Measurements from ENCODE around the gene DBP.

The DBP gene

DNA sequence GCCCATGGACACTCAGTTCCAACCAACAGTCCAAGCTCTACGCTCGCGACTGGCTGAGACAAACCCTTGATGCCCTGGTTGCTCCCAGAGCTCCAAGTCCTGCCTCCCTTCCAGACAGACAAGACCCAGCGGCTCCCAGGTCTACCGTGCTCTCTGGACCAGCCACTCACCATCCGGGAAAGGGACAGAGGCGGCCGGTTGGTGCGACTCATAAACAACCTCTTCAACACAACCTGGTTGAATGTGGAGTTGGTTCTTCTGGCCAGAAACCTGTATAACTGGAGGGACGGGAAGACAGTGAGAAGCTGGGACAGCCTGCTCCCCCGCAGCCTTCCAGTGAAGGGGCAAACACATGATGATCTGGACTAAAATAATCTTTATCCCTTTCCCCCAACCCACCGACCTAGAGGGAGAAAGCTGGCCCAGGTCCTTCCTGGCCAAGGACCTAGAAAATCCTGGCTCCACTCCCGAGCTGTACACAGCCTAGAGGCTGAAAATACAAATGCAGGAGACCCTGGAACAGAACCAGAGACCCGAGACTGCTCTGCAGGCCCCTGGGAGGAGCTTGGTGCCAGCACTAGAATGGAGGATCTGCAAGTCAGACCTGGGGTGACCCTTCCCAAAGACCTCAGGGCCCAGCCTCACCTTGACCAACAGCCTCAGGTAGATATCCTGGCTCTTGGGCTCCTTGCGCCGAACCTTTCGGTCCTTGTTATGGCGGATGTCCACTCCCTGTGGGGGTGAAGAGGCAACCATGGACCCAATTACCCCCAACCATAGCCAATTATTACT lies 19.8 kb downstream of the DBP start:
- Histone ChIP-seq H3K4me3 (peak overlapping the region; percentile 72 to 81), H3K27ac (peak overlapping the region in 1 of 2 donors; percentile 91), H3K27me3 (no peaks in the 10 kb centered on the region), H3K4me1 (peaks cover 0 to 62% (median 22%) of the 10 kb centered on the region in 4 donors), H3K36me3 (peaks cover 24 to 35% (median 31%) of the 10 kb centered on the region in 3 donors), H3K9me3 (no peaks in the 10 kb centered on the region)
- peak in 1 of 2 donors; percentile 60 for DNase-seq
- TF ChIP-seq, protein P1, sequence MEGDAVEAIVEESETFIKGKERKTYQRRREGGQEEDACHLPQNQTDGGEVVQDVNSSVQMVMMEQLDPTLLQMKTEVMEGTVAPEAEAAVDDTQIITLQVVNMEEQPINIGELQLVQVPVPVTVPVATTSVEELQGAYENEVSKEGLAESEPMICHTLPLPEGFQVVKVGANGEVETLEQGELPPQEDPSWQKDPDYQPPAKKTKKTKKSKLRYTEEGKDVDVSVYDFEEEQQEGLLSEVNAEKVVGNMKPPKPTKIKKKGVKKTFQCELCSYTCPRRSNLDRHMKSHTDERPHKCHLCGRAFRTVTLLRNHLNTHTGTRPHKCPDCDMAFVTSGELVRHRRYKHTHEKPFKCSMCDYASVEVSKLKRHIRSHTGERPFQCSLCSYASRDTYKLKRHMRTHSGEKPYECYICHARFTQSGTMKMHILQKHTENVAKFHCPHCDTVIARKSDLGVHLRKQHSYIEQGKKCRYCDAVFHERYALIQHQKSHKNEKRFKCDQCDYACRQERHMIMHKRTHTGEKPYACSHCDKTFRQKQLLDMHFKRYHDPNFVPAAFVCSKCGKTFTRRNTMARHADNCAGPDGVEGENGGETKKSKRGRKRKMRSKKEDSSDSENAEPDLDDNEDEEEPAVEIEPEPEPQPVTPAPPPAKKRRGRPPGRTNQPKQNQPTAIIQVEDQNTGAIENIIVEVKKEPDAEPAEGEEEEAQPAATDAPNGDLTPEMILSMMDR (IDR thresholded peaks at IDR 0.05), result no peak
- intact Hi-C loops (cut with DNase I; ENCODE audit: low total_unique reads), result no loop called here

DNA sequence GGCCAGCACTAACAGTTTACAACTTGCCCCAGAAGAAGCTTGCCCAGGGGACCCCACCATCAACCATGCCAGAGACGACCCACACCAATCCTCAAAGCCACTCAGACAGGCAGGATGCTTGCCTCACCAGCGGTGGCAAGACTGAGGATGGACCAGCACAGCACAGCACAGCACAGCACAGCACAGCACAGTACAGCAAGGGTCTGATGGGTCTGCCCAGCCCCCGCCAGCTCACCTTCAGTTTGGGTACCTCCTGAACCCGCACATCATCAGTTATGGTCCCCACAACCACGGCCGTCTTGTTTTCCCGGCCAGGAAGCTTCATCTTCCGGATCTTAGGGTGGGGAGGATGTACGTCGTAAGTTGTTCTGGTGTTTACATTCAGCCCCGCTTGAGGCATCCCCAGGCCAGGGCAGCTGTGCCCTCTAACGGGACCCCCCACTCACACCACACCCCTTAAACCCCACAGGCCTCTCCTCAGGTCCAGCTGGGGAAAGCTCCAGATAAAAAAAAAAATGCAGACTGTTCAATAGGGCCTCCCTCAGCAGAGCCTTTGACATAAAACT lies 20.6 kb downstream of the DBP start:
- Histone ChIP-seq H3K27ac (no peak overlapping the region), H3K4me3 (no peak overlapping the region), H3K36me3 (peaks cover 24 to 33% (median 31%) of the 10 kb centered on the region in 3 donors), H3K4me1 (peaks cover 0 to 62% (median 22%) of the 10 kb centered on the region in 4 donors), H3K27me3 (no peaks in the 10 kb centered on the region), H3K9me3 (no peaks in the 10 kb centered on the region)
- no peak for DNase-seq
- TF ChIP-seq, protein P1 (IDR thresholded peaks at IDR 0.05), result no peak
- intact Hi-C loops (cut with DNase I; ENCODE audit: low total_unique reads), result no loop called here

DNA sequence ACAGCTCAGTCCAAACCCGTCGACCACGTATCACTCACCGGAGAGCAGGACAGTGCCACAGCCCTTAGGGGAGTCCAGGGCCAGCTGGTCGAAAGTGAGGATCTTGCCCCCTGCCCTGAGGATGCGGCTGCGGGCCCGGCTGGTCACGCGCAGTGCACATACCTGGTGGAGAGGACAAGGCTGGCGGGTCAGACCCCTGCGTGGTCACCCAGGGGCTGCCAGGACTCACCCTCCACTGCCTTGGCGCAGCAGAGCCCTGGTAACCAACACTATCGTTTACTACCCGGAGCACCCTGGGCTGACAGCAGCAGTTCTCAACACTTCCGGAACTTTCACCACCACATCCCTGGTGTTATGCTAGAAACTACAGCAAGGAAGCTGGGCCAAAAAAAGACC lies 21.1 kb downstream of the DBP start:
- Histone ChIP-seq H3K27ac (no peak overlapping the region), H3K4me3 (no peak overlapping the region), H3K36me3 (peaks cover 24 to 33% (median 31%) of the 10 kb centered on the region in 3 donors), H3K9me3 (no peaks in the 10 kb centered on the region), H3K27me3 (no peaks in the 10 kb centered on the region), H3K4me1 (peaks cover 0 to 62% (median 22%) of the 10 kb centered on the region in 4 donors)
- DNase-seq, result peak in 1 of 2 donors; percentile 61
- TF ChIP-seq, protein P1 (IDR thresholded peaks at IDR 0.05), result no peak
- intact Hi-C loops (cut with DNase I; ENCODE audit: low total_unique reads), result no loop called here

DNA sequence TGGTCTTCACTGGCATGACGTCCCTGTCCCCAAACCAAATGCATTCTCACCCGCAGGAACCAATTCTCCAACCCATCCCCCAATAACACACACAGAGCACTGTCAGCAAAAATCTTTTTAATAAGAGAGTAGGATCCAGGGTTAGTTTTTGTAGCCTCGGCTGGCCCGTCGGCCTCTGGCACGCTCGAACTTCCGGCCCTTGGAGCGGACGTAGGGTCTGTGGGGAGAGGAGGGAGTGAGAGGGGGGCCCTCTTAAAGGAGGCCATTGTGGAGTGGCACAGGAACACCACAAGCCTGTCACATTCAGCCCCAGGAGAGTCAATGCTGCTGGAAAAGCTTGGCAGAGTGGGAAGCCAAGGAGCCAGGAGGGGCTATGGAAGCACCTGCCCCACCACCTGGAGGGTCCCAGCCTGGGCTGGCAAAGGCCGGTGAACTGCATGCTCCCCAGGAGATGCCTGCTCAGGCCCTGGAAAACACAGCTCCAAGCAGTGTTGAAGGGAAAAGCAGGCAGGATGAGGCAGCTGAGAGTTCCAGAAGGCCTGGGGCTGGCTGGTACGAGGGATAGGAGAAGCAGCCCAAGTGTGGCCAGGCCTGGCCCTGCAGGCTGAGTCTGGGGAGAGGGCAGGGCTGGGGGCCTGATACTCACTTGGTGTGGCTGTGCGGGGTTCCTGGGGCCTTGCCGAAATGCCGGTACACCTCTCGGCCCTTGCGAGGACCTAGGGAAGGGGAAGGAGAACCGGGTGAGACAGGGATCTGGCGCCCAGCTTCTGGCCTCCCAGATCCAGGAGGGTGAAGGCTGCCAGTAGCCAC lies 21.7 kb downstream of the DBP start:
- intact Hi-C loops (cut with DNase I; ENCODE audit: low total_unique reads), result no loop called here
- H3K27ac ChIP-seq, result no peak overlapping the region
- DNase-seq, result peak in 1 of 2 donors; percentile 64
- H3K4me3 ChIP-seq, result no peak overlapping the region
- peaks cover 0 to 57% (median 22%) of the 10 kb centered on the region in 4 donors for H3K4me1 ChIP-seq
- TF ChIP-seq, protein P1 (IDR thresholded peaks at IDR 0.05), result no peak
- no peaks in the 10 kb centered on the region for H3K9me3 ChIP-seq
- peaks cover 24 to 33% (median 31%) of the 10 kb centered on the region in 3 donors for H3K36me3 ChIP-seq
- no peaks in the 10 kb centered on the region for H3K27me3 ChIP-seq

DNA sequence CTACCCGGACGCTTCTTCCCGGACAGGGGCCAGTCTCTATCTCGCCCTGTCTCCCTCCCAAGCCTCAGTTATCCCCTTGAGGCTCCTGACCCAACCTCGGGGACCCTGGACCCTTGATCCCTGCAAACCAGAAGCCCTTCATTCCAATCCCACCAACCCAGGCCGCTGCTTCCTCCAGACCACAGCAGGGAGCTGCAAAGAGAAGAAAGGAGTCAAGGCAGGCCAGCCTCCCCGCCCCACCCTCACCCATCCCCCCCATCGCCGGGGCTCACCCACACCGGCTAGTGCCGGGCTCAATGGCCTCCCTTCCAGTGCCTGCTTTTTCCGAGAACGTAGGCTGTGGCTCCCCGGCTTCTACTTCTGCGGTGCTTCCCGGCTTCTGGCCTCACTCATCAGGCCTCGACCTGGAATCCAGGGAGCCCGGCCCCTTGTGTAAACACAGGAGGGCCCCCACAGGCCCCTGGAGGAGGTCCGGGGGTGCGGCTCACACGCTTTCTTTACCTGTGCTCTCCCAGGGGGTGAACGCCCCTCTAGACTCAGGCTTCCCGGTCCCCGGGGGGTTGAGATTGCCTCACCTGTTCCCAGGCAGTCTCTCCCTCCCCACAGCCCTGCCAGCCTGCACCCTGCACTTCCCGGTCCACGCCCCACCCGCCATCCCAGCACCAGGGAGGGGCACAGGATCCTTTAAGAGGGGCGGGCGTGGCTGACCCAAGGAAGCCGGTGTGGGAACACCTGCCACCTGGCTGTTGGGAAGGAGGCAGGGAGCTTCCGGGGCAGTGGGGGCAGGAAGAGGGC lies 22.5 kb downstream of the DBP start, which contains the start of gene FAM83E:
TSS of gene FAM83E (minus strand) at position 641 of the 795 bp plus-strand sequence. CDS start 1,704 bp downstream, outside the sequence.
- Histone ChIP-seq H3K27ac (no peak within 1 kb of the TSS), H3K4me3 (no peak within 1 kb of the TSS), H3K36me3 (peaks cover 24 to 33% (median 31%) of the 10 kb centered on the region in 3 donors), H3K4me1 (peaks cover 0 to 49% (median 16%) of the 10 kb centered on the region in 4 donors), H3K9me3 (no peaks in the 10 kb centered on the region), H3K27me3 (no peaks in the 10 kb centered on the region)
- DNase-seq, result peak in 1 of 2 donors; percentile 64
- intact Hi-C loops (cut with DNase I; ENCODE audit: low total_unique reads), result no loop called here
- TF ChIP-seq, protein P1 (IDR thresholded peaks at IDR 0.05), result no peak

Measured in tibial artery (tissue), 4 donors.